Trophoblast cell (in vitro differentiated cells and primary cell): ENCODE results near the gene MAML3.
A peak's percentile ranks its signal among the peaks of the same experiment; 100 is the strongest.

Source experiments
- DNase-seq, 2 donors: peaks; one replicate each; pipeline ENCODE4 v3.0.0-alpha.2; 2016
- H2AFZ ChIP-seq: 2 replicates; pipeline ENCODE4 v1.6.1; 2013; ENCODE audit warnings: low read length, moderate library complexity, mild to moderate bottlenecking; ENCODE audit not compliant: insufficient read depth, poor library complexity
- H2AK5ac ChIP-seq: 2 replicates; pipeline ENCODE4 v1.6.1; 2013; ENCODE audit warnings: mild to moderate bottlenecking, low read length
- H2BK120ac ChIP-seq: 2 replicates; pipeline ENCODE4 v1.6.1; 2013; ENCODE audit warnings: low read length, mild to moderate bottlenecking, moderate library complexity; ENCODE audit not compliant: insufficient read depth, poor library complexity
- H2BK12ac ChIP-seq: 2 replicates; pipeline ENCODE4 v1.6.1; 2013; ENCODE audit warnings: mild to moderate bottlenecking, low read length, moderate library complexity
- H2BK5ac ChIP-seq: 2 replicates; pipeline ENCODE4 v1.6.1; 2013; ENCODE audit warnings: low read length, low read depth, moderate library complexity, mild to moderate bottlenecking; ENCODE audit not compliant: poor library complexity
- H3K14ac ChIP-seq: 2 replicates; pipeline ENCODE4 v1.6.1; 2013; ENCODE audit warnings: mild to moderate bottlenecking, low read length
- H3K18ac ChIP-seq: 2 replicates; pipeline ENCODE4 v1.6.1; 2013; ENCODE audit warnings: mild to moderate bottlenecking, low read length
- H3K23ac ChIP-seq: 2 replicates; pipeline ENCODE4 v1.6.1; 2013; ENCODE audit warnings: low read length
- H3K27ac ChIP-seq: 2 replicates; pipeline ENCODE4 v1.5.1; 2013; ENCODE audit warnings: low read depth, mild to moderate bottlenecking, inconsistent platforms, low read length, moderate library complexity
- H3K27me3 ChIP-seq: 2 replicates; pipeline ENCODE4 v1.6.1; 2013; ENCODE audit warnings: inconsistent platforms, mild to moderate bottlenecking, low read length, moderate library complexity; ENCODE audit not compliant: insufficient read depth
- H3K36me3 ChIP-seq, 2 experiments: 1 replicate in 1 of 2; 2 replicates in 1 of 2; pipeline ENCODE4 v1.6.1; 2013; ENCODE audit warnings: low read length in 2 of 2, mild to moderate bottlenecking in 2 of 2, moderate library complexity in 1 of 2; ENCODE audit not compliant: insufficient read depth in 2 of 2, control insufficient read depth in 1 of 2
- H3K4ac ChIP-seq: 2 replicates; pipeline ENCODE4 v1.6.1; 2013; ENCODE audit warnings: low read depth, mild to moderate bottlenecking, low read length, moderate library complexity
- H3K4me1 ChIP-seq, 2 experiments: 1 replicate in 1 of 2; 2 replicates in 1 of 2; pipeline ENCODE4 v1.6.1; 2013; ENCODE audit warnings: low read length in 2 of 2, mild to moderate bottlenecking in 2 of 2, moderate library complexity in 1 of 2; ENCODE audit not compliant: insufficient read depth in 2 of 2, control insufficient read depth in 1 of 2
- H3K4me2 ChIP-seq: 2 replicates; pipeline ENCODE4 v1.6.1; 2013; ENCODE audit warnings: inconsistent platforms, mild to moderate bottlenecking, low read length, moderate library complexity
- H3K4me3 ChIP-seq: 2 replicates; pipeline ENCODE4 v1.5.1; 2013; ENCODE audit warnings: mild to moderate bottlenecking, low read depth, low read length, inconsistent platforms
- H3K79me1 ChIP-seq: one replicate; pipeline ENCODE4 v1.6.1; 2013; ENCODE audit warnings: low read length
- H3K79me2 ChIP-seq: 2 replicates; pipeline ENCODE4 v1.6.1; 2013; ENCODE audit warnings: low read length, mild to moderate bottlenecking; ENCODE audit not compliant: control insufficient read depth, insufficient read depth, poor library complexity
- H3K9ac ChIP-seq: 2 replicates; pipeline ENCODE4 v1.6.1; 2013; ENCODE audit warnings: mild to moderate bottlenecking, low read length
- H3K9me3 ChIP-seq: 2 replicates; pipeline ENCODE4 v1.6.1; 2013; ENCODE audit warnings: low read depth, mild to moderate bottlenecking, control low read depth, inconsistent platforms, low read length; ENCODE audit not compliant: insufficient read depth
- H4K12ac ChIP-seq: 2 replicates; pipeline ENCODE4 v1.6.1; 2013; ENCODE audit warnings: low read depth, mild to moderate bottlenecking, low read length, moderate library complexity
- H4K8ac ChIP-seq: 2 replicates; pipeline ENCODE4 v1.6.1; 2013; ENCODE audit warnings: low read depth, mild to moderate bottlenecking, low read length, moderate library complexity
- H4K91ac ChIP-seq: one replicate; pipeline ENCODE4 v1.6.1; 2013; ENCODE audit warnings: low read depth, mild to moderate bottlenecking, low read length, moderate library complexity
- WGBS: extraction: QIAGEN DNeasy Blood & Tissue Kit; methylation state at CpG from one replicate; pipeline ENCODE4 v1.1.7; 2013; ENCODE audit warnings: missing lambda C conversion rate; ENCODE audit not compliant: insufficient read length, insufficient coverage; ENCODE audit errors: extremely low coverage; 5-methylcytosine and 5-hydroxymethylcytosine counted together

Gene MAML3

GRCh38 chr4:140168474-140168873 is 14.5 kb upstream of the MAML3 start:
- H3K79me1 ChIP-seq, result peaks cover 7% of the 10 kb centered on the region
- H4K8ac ChIP-seq, result no peak overlapping the region
- H3K4ac ChIP-seq, result no peak overlapping the region
- H3K79me2 ChIP-seq, result no peaks in the 10 kb centered on the region
- peak; percentile 82 to 86 for DNase-seq
- H3K14ac ChIP-seq, result no peak overlapping the region
- no peak overlapping the region for H2AFZ ChIP-seq
- H3K9me3 ChIP-seq, result no peaks in the 10 kb centered on the region
- H3K27me3 ChIP-seq, result no peaks in the 10 kb centered on the region
- no peak overlapping the region for H4K12ac ChIP-seq
- no peaks in the 10 kb centered on the region for H3K36me3 ChIP-seq
- H2AK5ac ChIP-seq, result no peak overlapping the region
- H3K4me1 ChIP-seq, result peaks cover 5 to 7% of the 10 kb centered on the region in 2 experiments
- no peak overlapping the region for H3K4me3 ChIP-seq
- no peak overlapping the region for H2BK12ac ChIP-seq
- no peak overlapping the region for H3K4me2 ChIP-seq
- no peak overlapping the region for H3K18ac ChIP-seq
- no peak overlapping the region for H3K9ac ChIP-seq
- no peak overlapping the region for H3K23ac ChIP-seq
- WGBS, result no CpG with 5 or more reads among the region's 1 CpG
- no peak overlapping the region for H4K91ac ChIP-seq
- H2BK5ac ChIP-seq, result no peak overlapping the region
- no peak overlapping the region for H2BK120ac ChIP-seq
- peak overlapping the region; percentile 48 for H3K27ac ChIP-seq

- Histone ChIP-seq H3K27ac (peak overlapping the region; percentile 71), H2BK5ac (peak overlapping the region; percentile 45), H3K23ac (no peak overlapping the region), H3K18ac (peak overlapping the region; percentile 6), H3K27me3 (no peaks in the 10 kb centered on the region), H3K36me3 (no peaks in the 10 kb centered on the region), H4K8ac (peak overlapping the region; percentile 33), H3K79me2 (no peaks in the 10 kb centered on the region), H2BK120ac (peak overlapping the region; percentile 29), H2BK12ac (peak overlapping the region; percentile 21), H4K12ac (no peak overlapping the region), H3K4me3 (no peak overlapping the region), H3K9me3 (peaks cover 3% of the 10 kb centered on the region), H2AK5ac (no peak overlapping the region), H3K9ac (no peak overlapping the region), H3K4me1 (peaks cover 8 to 12% of the 10 kb centered on the region in 2 experiments), H3K79me1 (peaks cover 19% of the 10 kb centered on the region), H3K4ac (peak overlapping the region; percentile 78), H3K14ac (peak overlapping the region; percentile 73), H4K91ac (peak overlapping the region; percentile 81), H2AFZ (peak overlapping the region; percentile 45), H3K4me2 (peak overlapping the region; percentile 13)
- DNase-seq, result peak in 1 of 2 donors; percentile 43
- no CpG with 5 or more reads among the region's 8 CpGs for WGBS
Observed at GRCh38 chr4:140163029-140163810, 9.2 kb upstream of the MAML3 start.

- H2AK5ac ChIP-seq, result peak overlapping the region; percentile 46
- H2BK5ac ChIP-seq, result peak overlapping the region; percentile 73
- H3K18ac ChIP-seq, result no peak overlapping the region
- H3K4me3 ChIP-seq, result no peak overlapping the region
- no peak overlapping the region for H2AFZ ChIP-seq
- H3K36me3 ChIP-seq, result no peaks in the 10 kb centered on the region
- H3K14ac ChIP-seq, result no peak overlapping the region
- H3K4me2 ChIP-seq, result no peak overlapping the region
- H3K79me1 ChIP-seq, result peaks cover 19% of the 10 kb centered on the region
- no peak overlapping the region for H4K12ac ChIP-seq
- no peaks in the 10 kb centered on the region for H3K79me2 ChIP-seq
- no peak overlapping the region for H4K8ac ChIP-seq
- H2BK12ac ChIP-seq, result peak overlapping the region; percentile 71
- peak overlapping the region; percentile 60 for H2BK120ac ChIP-seq
- H3K9ac ChIP-seq, result no peak overlapping the region
- DNase-seq, result no peak
- H4K91ac ChIP-seq, result peak overlapping the region; percentile 68
- peak overlapping the region; percentile 63 for H3K27ac ChIP-seq
- H3K4ac ChIP-seq, result no peak overlapping the region
- H3K27me3 ChIP-seq, result no peaks in the 10 kb centered on the region
- H3K4me1 ChIP-seq, result peaks cover 8 to 12% of the 10 kb centered on the region in 2 experiments
- H3K9me3 ChIP-seq, result peaks cover 3% of the 10 kb centered on the region
- WGBS, result no CpG with 5 or more reads among the region's 2 CpGs
- no peak overlapping the region for H3K23ac ChIP-seq
Observed at GRCh38 chr4:140162596-140162995, 8.6 kb upstream of the MAML3 start.

- Histone ChIP-seq H3K18ac (no peak overlapping the region), H3K4me2 (no peak overlapping the region), H2AFZ (no peak overlapping the region), H3K4ac (no peak overlapping the region), H2AK5ac (no peak overlapping the region), H3K27me3 (no peaks in the 10 kb centered on the region), H3K79me1 (peaks cover 23% of the 10 kb centered on the region), H3K79me2 (peaks cover 8% of the 10 kb centered on the region), H4K91ac (no peak overlapping the region), H2BK5ac (no peak overlapping the region), H3K4me3 (no peak overlapping the region), H4K8ac (no peak overlapping the region), H2BK120ac (no peak overlapping the region), H3K9me3 (peaks cover 3% of the 10 kb centered on the region), H4K12ac (no peak overlapping the region), H3K14ac (no peak overlapping the region), H3K9ac (no peak overlapping the region), H3K23ac (no peak overlapping the region), H3K4me1 (peaks cover 3 to 8% of the 10 kb centered on the region in 2 experiments), H3K36me3 (no peaks in the 10 kb centered on the region), H2BK12ac (no peak overlapping the region), H3K27ac (no peak overlapping the region)
- DNase-seq, result no peak
- WGBS, result no CpG with 5 or more reads among the region's 3 CpGs
Observed at GRCh38 chr4:140158365-140159030, 4.5 kb upstream of the MAML3 start.
